ENCODE results near the gene FBLN2. TPM values are rescaled to one million over a fixed set of nuclear protein-coding genes. Genes with fewer than 3 reads are reported as not detected.
A peak's percentile ranks its signal among the peaks of the same experiment; 100 is the strongest.

Gene FBLN2
- total RNA-seq, 1 donor from 2014 or later: 69.7 TPM

GRCh38 chr3:13587442-13587841 is 38.5 kb downstream of the FBLN2 start:
- DNase-seq: no peak
- intact Hi-C loops (cut with DNase I): no loop called here
- no peak for ATAC-seq (ENCODE audit: poor library complexity)

- DNase-seq (no peak), ATAC-seq (ENCODE audit: poor library complexity) (no peak)
- intact Hi-C loops (cut with DNase I): no loop called here
Observed at GRCh38 chr3:13588221-13588701, 39.3 kb downstream of the FBLN2 start.

- DNase-seq: no peak
- intact Hi-C loops (cut with DNase I): no loop called here
- no peak for ATAC-seq (ENCODE audit: poor library complexity)
Observed at GRCh38 chr3:13588993-13589392, 40.1 kb downstream of the FBLN2 start.

GRCh38 chr3:13590841-13591520 is 42.1 kb downstream of the FBLN2 start:
- ATAC-seq (ENCODE audit: poor library complexity): no peak
- no peak for DNase-seq
- intact Hi-C loops (cut with DNase I): no loop called here

GRCh38 chr3:13593615-13594014 is 44.7 kb downstream of the FBLN2 start:
- intact Hi-C loops (cut with DNase I): no loop called here
- no peak for ATAC-seq (ENCODE audit: poor library complexity)

GRCh38 chr3:13594146-13594545 is 45.2 kb downstream of the FBLN2 start:
- intact Hi-C loops (cut with DNase I): no loop called here
- no peak for DNase-seq
- no peak for ATAC-seq (ENCODE audit: poor library complexity)

More at GRCh38 chr3:13593615-13594014, 44.7 kb downstream of the FBLN2 start:
- no peak for DNase-seq

GRCh38 chr3:13594991-13595421 is 46.1 kb downstream of the FBLN2 start:
- no peak for ATAC-seq (ENCODE audit: poor library complexity)
- no peak for DNase-seq
- intact Hi-C loops (cut with DNase I): no loop called here

- ATAC-seq (ENCODE audit: poor library complexity) (no peak), DNase-seq (no peak)
- intact Hi-C loops (cut with DNase I): no loop called here
Observed at GRCh38 chr3:13595485-13595884, 46.6 kb downstream of the FBLN2 start.

- ATAC-seq (ENCODE audit: poor library complexity) (no peak), DNase-seq (no peak)
- intact Hi-C loops (cut with DNase I): no loop called here
Observed at GRCh38 chr3:13596426-13597205, 47.7 kb downstream of the FBLN2 start.

GRCh38 chr3:13597661-13598060 is 48.7 kb downstream of the FBLN2 start:
- intact Hi-C loops (cut with DNase I): no loop called here
- DNase-seq: no peak
- no peak for ATAC-seq (ENCODE audit: poor library complexity)

- ATAC-seq (ENCODE audit: poor library complexity): no peak
- no peak for DNase-seq
- intact Hi-C loops (cut with DNase I): no loop called here
Observed at GRCh38 chr3:13598201-13598600, 49.3 kb downstream of the FBLN2 start.

- DNase-seq: no peak
- ATAC-seq (ENCODE audit: poor library complexity): no peak
- intact Hi-C loops (cut with DNase I): no loop called here
Observed at GRCh38 chr3:13598926-13599886, 50.3 kb downstream of the FBLN2 start.

GRCh38 chr3:13599887-13600450 is 51.0 kb downstream of the FBLN2 start:
- intact Hi-C loops (cut with DNase I): no loop called here

GRCh38 chr3:13600950-13601691 is 52.2 kb downstream of the FBLN2 start:
- ATAC-seq (ENCODE audit: poor library complexity) (peak; percentile 45), DNase-seq (no peak)
- intact Hi-C loops (cut with DNase I): no loop called here

More at GRCh38 chr3:13599887-13600450, 51.0 kb downstream of the FBLN2 start:
- ATAC-seq (ENCODE audit: poor library complexity) (no peak), DNase-seq (no peak)

GRCh38 chr3:13601692-13602080 is 52.8 kb downstream of the FBLN2 start:
- intact Hi-C loops (cut with DNase I): no loop called here
- no peak for DNase-seq
- no peak for ATAC-seq (ENCODE audit: poor library complexity)

GRCh38 chr3:13605555-13605954 is 56.6 kb downstream of the FBLN2 start:
- intact Hi-C loops (cut with DNase I): no loop called here
- no peak for ATAC-seq (ENCODE audit: poor library complexity)
- no peak for DNase-seq

GRCh38 chr3:13607821-13608597 is 59.1 kb downstream of the FBLN2 start:
- intact Hi-C loops (cut with DNase I): no loop called here
- ATAC-seq (ENCODE audit: poor library complexity) (no peak), DNase-seq (no peak)

Measured in Right ventricle myocardium superior (tissue), 1 donor.